GM12891 (cell line): Measurements from ENCODE around the gene HAGH.

Source experiments
- PAX5 ChIP-seq: IDR thresholded peaks from 2 replicates; pipeline ENCODE4 v1.6.1; 2011; ENCODE audit warnings: low read length, moderate library complexity, mild to moderate bottlenecking; ENCODE audit not compliant: insufficient read depth, severe bottlenecking
- POLR2A ChIP-seq: IDR thresholded peaks from 2 replicates; pipeline ENCODE4 v1.6.1; 2011; ENCODE audit warnings: low read depth, low read length, control low read depth
- POLR2AphosphoS5 ChIP-seq: IDR thresholded peaks from 2 replicates; pipeline ENCODE4 v1.6.1; 2011; ENCODE audit warnings: low read depth, low read length, control low read depth
- POU2F2 ChIP-seq: IDR thresholded peaks from 2 replicates; pipeline ENCODE4 v1.6.1; 2011; ENCODE audit warnings: low read depth, mild to moderate bottlenecking, control low read depth, low read length, moderate library complexity
- SPI1 ChIP-seq: IDR thresholded peaks from 2 replicates; pipeline ENCODE4 v1.6.1; 2011; ENCODE audit warnings: low read depth, low read length, control low read depth
- TAF1 ChIP-seq: IDR thresholded peaks from 2 replicates; pipeline ENCODE4 v1.6.1; 2011; ENCODE audit warnings: low read depth, low read length, control low read depth

DNA sequence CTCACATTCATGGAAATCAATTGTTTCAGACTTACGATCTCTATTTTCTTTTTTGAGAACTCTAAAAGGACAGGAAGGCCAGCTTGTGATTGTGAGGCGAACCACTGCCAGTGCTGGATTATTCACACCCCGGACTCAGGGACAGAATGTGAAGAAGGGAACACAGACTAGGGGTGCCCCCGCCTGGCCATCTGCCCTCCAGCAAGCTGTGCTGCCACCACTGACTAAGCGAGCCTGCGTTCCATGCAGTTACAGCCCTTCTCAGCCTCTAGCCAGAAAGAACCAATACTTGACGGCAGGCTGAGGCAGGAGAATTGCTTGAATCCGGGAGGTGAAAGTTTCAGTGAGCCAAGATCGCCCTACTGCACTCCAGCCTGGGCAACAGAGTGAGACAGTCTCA is 2.8 kb downstream of the HAGH start:
- TF ChIP-seq POU2F2 (no peak), POLR2A (no peak), SPI1 (no peak), POLR2AphosphoS5 (no peak), TAF1 (no peak), PAX5 (no peak)
